Trophoblast cell (in vitro differentiated cells and primary cell): ENCODE results near the gene PCBD2.
"Not testable (repeated sequence)": the region's sequence is repeated elsewhere in the genome, so short reads cannot be mapped to it uniquely, and the experiment has no call there.

Experiments
- DNase-seq, 2 donors: peaks; one replicate each; pipeline ENCODE4 v3.0.0-alpha.2; 2016
- H2AFZ ChIP-seq: 2 replicates; pipeline ENCODE4 v1.6.1; 2013; ENCODE audit warnings: low read length, moderate library complexity, mild to moderate bottlenecking; ENCODE audit not compliant: insufficient read depth, poor library complexity
- H2AK5ac ChIP-seq: 2 replicates; pipeline ENCODE4 v1.6.1; 2013; ENCODE audit warnings: mild to moderate bottlenecking, low read length
- H2BK120ac ChIP-seq: 2 replicates; pipeline ENCODE4 v1.6.1; 2013; ENCODE audit warnings: low read length, mild to moderate bottlenecking, moderate library complexity; ENCODE audit not compliant: insufficient read depth, poor library complexity
- H2BK12ac ChIP-seq: 2 replicates; pipeline ENCODE4 v1.6.1; 2013; ENCODE audit warnings: mild to moderate bottlenecking, low read length, moderate library complexity
- H2BK5ac ChIP-seq: 2 replicates; pipeline ENCODE4 v1.6.1; 2013; ENCODE audit warnings: low read length, low read depth, moderate library complexity, mild to moderate bottlenecking; ENCODE audit not compliant: poor library complexity
- H3K14ac ChIP-seq: 2 replicates; pipeline ENCODE4 v1.6.1; 2013; ENCODE audit warnings: mild to moderate bottlenecking, low read length
- H3K18ac ChIP-seq: 2 replicates; pipeline ENCODE4 v1.6.1; 2013; ENCODE audit warnings: mild to moderate bottlenecking, low read length
- H3K23ac ChIP-seq: 2 replicates; pipeline ENCODE4 v1.6.1; 2013; ENCODE audit warnings: low read length
- H3K27ac ChIP-seq: 2 replicates; pipeline ENCODE4 v1.5.1; 2013; ENCODE audit warnings: low read depth, mild to moderate bottlenecking, inconsistent platforms, low read length, moderate library complexity
- H3K27me3 ChIP-seq: 2 replicates; pipeline ENCODE4 v1.6.1; 2013; ENCODE audit warnings: inconsistent platforms, mild to moderate bottlenecking, low read length, moderate library complexity; ENCODE audit not compliant: insufficient read depth
- H3K36me3 ChIP-seq, 2 experiments: 1 replicate in 1 of 2; 2 replicates in 1 of 2; pipeline ENCODE4 v1.6.1; 2013; ENCODE audit warnings: low read length in 2 of 2, mild to moderate bottlenecking in 2 of 2, moderate library complexity in 1 of 2; ENCODE audit not compliant: insufficient read depth in 2 of 2, control insufficient read depth in 1 of 2
- H3K4ac ChIP-seq: 2 replicates; pipeline ENCODE4 v1.6.1; 2013; ENCODE audit warnings: low read depth, mild to moderate bottlenecking, low read length, moderate library complexity
- H3K4me1 ChIP-seq, 2 experiments: 1 replicate in 1 of 2; 2 replicates in 1 of 2; pipeline ENCODE4 v1.6.1; 2013; ENCODE audit warnings: low read length in 2 of 2, mild to moderate bottlenecking in 2 of 2, moderate library complexity in 1 of 2; ENCODE audit not compliant: insufficient read depth in 2 of 2, control insufficient read depth in 1 of 2
- H3K4me2 ChIP-seq: 2 replicates; pipeline ENCODE4 v1.6.1; 2013; ENCODE audit warnings: inconsistent platforms, mild to moderate bottlenecking, low read length, moderate library complexity
- H3K4me3 ChIP-seq: 2 replicates; pipeline ENCODE4 v1.5.1; 2013; ENCODE audit warnings: mild to moderate bottlenecking, low read depth, low read length, inconsistent platforms
- H3K79me1 ChIP-seq: one replicate; pipeline ENCODE4 v1.6.1; 2013; ENCODE audit warnings: low read length
- H3K79me2 ChIP-seq: 2 replicates; pipeline ENCODE4 v1.6.1; 2013; ENCODE audit warnings: low read length, mild to moderate bottlenecking; ENCODE audit not compliant: control insufficient read depth, insufficient read depth, poor library complexity
- H3K9ac ChIP-seq: 2 replicates; pipeline ENCODE4 v1.6.1; 2013; ENCODE audit warnings: mild to moderate bottlenecking, low read length
- H3K9me3 ChIP-seq: 2 replicates; pipeline ENCODE4 v1.6.1; 2013; ENCODE audit warnings: low read depth, mild to moderate bottlenecking, control low read depth, inconsistent platforms, low read length; ENCODE audit not compliant: insufficient read depth
- H4K12ac ChIP-seq: 2 replicates; pipeline ENCODE4 v1.6.1; 2013; ENCODE audit warnings: low read depth, mild to moderate bottlenecking, low read length, moderate library complexity
- H4K8ac ChIP-seq: 2 replicates; pipeline ENCODE4 v1.6.1; 2013; ENCODE audit warnings: low read depth, mild to moderate bottlenecking, low read length, moderate library complexity
- H4K91ac ChIP-seq: one replicate; pipeline ENCODE4 v1.6.1; 2013; ENCODE audit warnings: low read depth, mild to moderate bottlenecking, low read length, moderate library complexity
- WGBS: extraction: QIAGEN DNeasy Blood & Tissue Kit; methylation state at CpG from one replicate; pipeline ENCODE4 v1.1.7; 2013; ENCODE audit warnings: missing lambda C conversion rate; ENCODE audit not compliant: insufficient read length, insufficient coverage; ENCODE audit errors: extremely low coverage; 5-methylcytosine and 5-hydroxymethylcytosine counted together

PCBD2 gene

DNA sequence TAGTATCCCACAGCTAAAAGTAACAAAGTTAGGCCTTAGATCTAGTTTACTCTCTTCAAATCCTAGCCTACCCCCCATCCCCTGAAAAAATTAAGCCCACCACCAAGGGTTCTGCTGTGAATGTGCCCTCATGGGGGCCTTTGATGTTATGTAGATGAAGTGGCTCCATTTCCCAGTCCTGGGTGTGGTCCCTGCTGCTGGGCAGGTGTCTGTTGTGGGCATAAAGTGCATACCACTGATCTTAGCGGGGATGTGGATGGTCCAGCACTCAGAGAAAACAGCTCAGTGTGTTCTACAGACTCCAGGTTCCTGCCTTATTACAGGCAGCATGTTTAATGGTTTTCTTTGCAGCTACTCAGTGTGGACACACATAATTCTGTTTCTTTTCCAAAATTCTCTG lies 1.9 kb downstream of the PCBD2 start:
- no peak overlapping the region for H4K91ac ChIP-seq
- no peak overlapping the region for H2AK5ac ChIP-seq
- no peak overlapping the region for H3K27ac ChIP-seq
- H3K4me2 ChIP-seq = no peak overlapping the region
- no peak overlapping the region for H4K8ac ChIP-seq
- H3K36me3 ChIP-seq = peaks cover 0 to 1% of the 10 kb centered on the region in 2 experiments
- WGBS = no CpG with 5 or more reads among the region's 1 CpG
- peaks cover 7% of the 10 kb centered on the region for H3K79me2 ChIP-seq
- no peak overlapping the region for H3K23ac ChIP-seq
- no peak overlapping the region for H3K4me3 ChIP-seq
- no peaks in the 10 kb centered on the region for H3K9me3 ChIP-seq
- no peaks in the 10 kb centered on the region for H3K27me3 ChIP-seq
- H3K79me1 ChIP-seq = peaks cover 14% of the 10 kb centered on the region
- no peak overlapping the region for H2BK5ac ChIP-seq
- no peak overlapping the region for H3K4ac ChIP-seq
- no peak overlapping the region for H3K18ac ChIP-seq
- DNase-seq = no peak
- no peak overlapping the region for H3K9ac ChIP-seq
- no peak overlapping the region for H4K12ac ChIP-seq
- H2BK120ac ChIP-seq = no peak overlapping the region
- H3K4me1 ChIP-seq = peaks cover 0 to 2% of the 10 kb centered on the region in 2 experiments
- no peak overlapping the region for H3K14ac ChIP-seq
- H2BK12ac ChIP-seq = no peak overlapping the region
- H2AFZ ChIP-seq = no peak overlapping the region

GRCh38 chr5:134910752-134911151 lies 5.8 kb downstream of the PCBD2 start:
- H3K36me3 ChIP-seq, H3K79me2 ChIP-seq, H3K27me3 ChIP-seq, H3K4me2 ChIP-seq, H2AK5ac ChIP-seq, H3K79me1 ChIP-seq, H4K8ac ChIP-seq, H3K9ac ChIP-seq, H2BK120ac ChIP-seq, DNase-seq, H2BK12ac ChIP-seq, H3K4ac ChIP-seq, H3K4me1 ChIP-seq, H4K91ac ChIP-seq, H3K27ac ChIP-seq, H2AFZ ChIP-seq, H4K12ac ChIP-seq, H2BK5ac ChIP-seq, H3K23ac ChIP-seq, H3K4me3 ChIP-seq, H3K9me3 ChIP-seq, H3K14ac ChIP-seq, H3K18ac ChIP-seq: not testable (repeated sequence)
- no CpG with 5 or more reads among the region's 2 CpGs for WGBS

DNA sequence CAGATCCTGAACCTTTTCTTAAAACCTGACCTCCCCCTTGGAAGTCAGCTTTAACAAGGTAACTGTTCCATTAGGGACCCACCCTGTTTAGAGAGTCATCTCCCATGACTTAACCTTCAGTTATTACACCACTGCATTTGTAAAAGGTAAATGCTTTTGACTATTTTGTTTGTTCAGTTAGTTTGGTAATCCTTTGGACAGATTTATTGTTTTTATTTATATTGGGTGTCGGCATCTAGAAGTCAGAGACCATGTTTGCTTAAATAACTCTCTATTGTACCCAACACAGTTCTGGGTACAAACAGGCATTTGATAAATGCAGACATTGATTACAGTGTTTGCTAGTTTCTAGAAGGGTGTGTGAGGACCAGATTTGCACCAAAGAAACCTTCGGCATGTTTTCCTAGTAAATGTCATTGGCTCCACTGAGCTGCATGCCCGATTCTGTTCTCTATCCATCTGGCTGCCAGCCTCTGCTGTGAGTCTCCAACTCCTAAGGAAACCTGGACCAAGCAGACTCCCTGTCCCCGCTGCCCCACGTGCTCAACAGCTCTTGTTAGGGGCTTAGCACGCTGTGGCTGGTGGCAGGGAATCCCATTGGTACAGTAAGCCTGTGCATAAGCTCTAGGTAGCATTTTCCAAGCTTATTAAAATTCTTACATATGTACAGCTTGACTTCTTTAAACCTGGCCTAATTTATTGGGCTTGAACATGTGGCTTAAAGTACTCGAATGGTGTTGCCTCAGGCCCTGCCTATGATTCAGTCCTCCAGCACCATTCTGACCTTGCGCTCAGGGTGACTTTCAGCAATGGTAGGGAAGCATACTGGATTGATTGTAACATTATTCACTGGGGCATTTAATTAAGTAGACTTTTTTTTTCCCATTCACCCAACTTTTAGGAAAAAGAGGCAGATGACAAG lies 6.6 kb downstream of the PCBD2 start:
- Histone ChIP-seq H4K8ac (no peak overlapping the region), H2AFZ (no peak overlapping the region), H3K27me3 (no peaks in the 10 kb centered on the region), H2BK5ac (no peak overlapping the region), H3K27ac (no peak overlapping the region), H3K36me3 (peaks cover 5 to 6% of the 10 kb centered on the region in 2 experiments), H3K4me1 (no peaks in the 10 kb centered on the region), H3K9ac (no peak overlapping the region), H3K4ac (no peak overlapping the region), H3K23ac (no peak overlapping the region), H4K91ac (no peak overlapping the region), H3K18ac (no peak overlapping the region), H3K4me2 (no peak overlapping the region), H4K12ac (no peak overlapping the region), H2BK12ac (no peak overlapping the region), H3K79me2 (no peaks in the 10 kb centered on the region), H2BK120ac (no peak overlapping the region), H3K79me1 (no peaks in the 10 kb centered on the region), H3K4me3 (no peak overlapping the region), H2AK5ac (no peak overlapping the region), H3K9me3 (peaks cover 2% of the 10 kb centered on the region), H3K14ac (no peak overlapping the region)
- WGBS = no CpG with 5 or more reads among the region's 8 CpGs
- no peak for DNase-seq

- Histone ChIP-seq H3K4me2 (no peak overlapping the region), H2AFZ (no peak overlapping the region), H3K4me3 (no peak overlapping the region), H3K18ac (no peak overlapping the region), H3K23ac (no peak overlapping the region), H3K36me3 (peaks cover 5 to 6% of the 10 kb centered on the region in 2 experiments), H4K12ac (no peak overlapping the region), H3K4ac (no peak overlapping the region), H2BK5ac (no peak overlapping the region), H3K14ac (no peak overlapping the region), H3K27me3 (no peaks in the 10 kb centered on the region), H3K79me2 (no peaks in the 10 kb centered on the region), H3K4me1 (no peaks in the 10 kb centered on the region), H3K9me3 (peaks cover 2% of the 10 kb centered on the region), H4K91ac (no peak overlapping the region), H3K27ac (no peak overlapping the region), H2AK5ac (no peak overlapping the region), H3K79me1 (no peaks in the 10 kb centered on the region), H2BK120ac (no peak overlapping the region), H3K9ac (no peak overlapping the region), H2BK12ac (no peak overlapping the region), H4K8ac (no peak overlapping the region)
- no peak for DNase-seq
- WGBS = no CpG with 5 or more reads among the region's 3 CpGs
Measured at GRCh38 chr5:134913254-134913653, 8.3 kb downstream of the PCBD2 start.
